H9 (cell line): ENCODE data around the gene KLK3. TPM values are rescaled to one million over a fixed set of nuclear protein-coding genes. Genes with fewer than 3 reads are reported as not detected.

Experiments used
- DNase-seq: peaks from one replicate; pipeline ENCODE4 v3.0.0-alpha.2; 2017
- H2AFZ ChIP-seq: one replicate; pipeline ENCODE4 v1.6.1; 2013; ENCODE audit warnings: mild to moderate bottlenecking, low read length, control low read depth, moderate library complexity
- H2AK5ac ChIP-seq: 2 replicates; pipeline ENCODE4 v1.6.1; 2013; ENCODE audit warnings: low read length, control low read depth, mixed read lengths; ENCODE audit not compliant: insufficient read length
- H2BK120ac ChIP-seq: one replicate; pipeline ENCODE4 v1.6.1; 2013; ENCODE audit warnings: low read depth, mild to moderate bottlenecking, low read length, control low read depth, inconsistent platforms; ENCODE audit not compliant: poor library complexity, severe bottlenecking
- H2BK12ac ChIP-seq: 2 replicates; pipeline ENCODE4 v1.6.1; 2013; ENCODE audit warnings: low read length, control low read depth, mixed read lengths, low read depth; ENCODE audit not compliant: insufficient read length
- H2BK15ac ChIP-seq: 2 replicates; pipeline ENCODE4 v1.6.1; 2013; ENCODE audit warnings: low read depth, low read length, control low read depth
- H2BK20ac ChIP-seq: one replicate; pipeline ENCODE4 v1.6.1; 2013; ENCODE audit warnings: low read depth, mild to moderate bottlenecking, low read length, control low read depth, inconsistent platforms; ENCODE audit not compliant: poor library complexity, severe bottlenecking
- H2BK5ac ChIP-seq: 2 replicates; pipeline ENCODE4 v1.6.1; 2013; ENCODE audit warnings: low read length, control low read depth, mixed read lengths; ENCODE audit not compliant: insufficient read length
- H3K14ac ChIP-seq: 2 replicates; pipeline ENCODE4 v1.6.1; 2013; ENCODE audit warnings: low read length, control low read depth; ENCODE audit not compliant: insufficient read depth
- H3K18ac ChIP-seq: 2 replicates; pipeline ENCODE4 v1.6.1; 2013; ENCODE audit warnings: low read depth, mild to moderate bottlenecking, mixed read lengths, low read length, control low read depth; ENCODE audit not compliant: insufficient read length
- H3K23ac ChIP-seq: 2 replicates; pipeline ENCODE4 v1.6.1; 2013; ENCODE audit warnings: low read length, control low read depth, mixed read lengths, low read depth; ENCODE audit not compliant: insufficient read length
- H3K23me2 ChIP-seq: 2 replicates; pipeline ENCODE4 v1.6.1; 2013; ENCODE audit warnings: low read depth, mild to moderate bottlenecking, mixed read lengths, low read length, control low read depth; ENCODE audit not compliant: insufficient read length, poor library complexity, severe bottlenecking
- H3K27ac ChIP-seq: 2 replicates; pipeline ENCODE4 v1.5.1; 2013; ENCODE audit warnings: low read length, control low read depth, mixed read lengths, low read depth; ENCODE audit not compliant: insufficient read length
- H3K27me3 ChIP-seq: 2 replicates; pipeline ENCODE4 v1.6.1; 2013; ENCODE audit warnings: low read length, control low read depth, inconsistent platforms; ENCODE audit not compliant: insufficient read depth
- H3K4ac ChIP-seq: 2 replicates; pipeline ENCODE4 v1.6.1; 2013; ENCODE audit warnings: low read depth, mild to moderate bottlenecking, control low read depth, inconsistent platforms, low read length, moderate library complexity
- H3K4me1 ChIP-seq: 2 replicates; pipeline ENCODE4 v1.6.1; 2013; ENCODE audit warnings: low read length, control low read depth, inconsistent platforms; ENCODE audit not compliant: insufficient read depth
- H3K4me2 ChIP-seq: 2 replicates; pipeline ENCODE4 v1.6.1; 2013; ENCODE audit warnings: low read length, control low read depth, mixed read lengths; ENCODE audit not compliant: insufficient read length, insufficient read depth
- H3K56ac ChIP-seq: 2 replicates; pipeline ENCODE4 v1.6.1; 2013; ENCODE audit warnings: low read depth, mild to moderate bottlenecking, mixed read lengths, low read length, control low read depth; ENCODE audit not compliant: insufficient read length
- H3K79me1 ChIP-seq: 2 replicates; pipeline ENCODE4 v1.6.1; 2013; ENCODE audit warnings: low read depth, mild to moderate bottlenecking, moderate library complexity, low read length, control low read depth, inconsistent platforms; ENCODE audit not compliant: insufficient read depth, poor library complexity, severe bottlenecking
- H3K79me2 ChIP-seq: 2 replicates; pipeline ENCODE4 v1.6.1; 2013; ENCODE audit warnings: low read length, control low read depth, inconsistent platforms; ENCODE audit not compliant: insufficient read depth
- H3K9ac ChIP-seq: 2 replicates; pipeline ENCODE4 v1.6.1; 2013; ENCODE audit warnings: low read length, control low read depth, mixed read lengths; ENCODE audit not compliant: insufficient read length; ENCODE audit errors: extremely low read depth
- H3K9me3 ChIP-seq: one replicate; pipeline ENCODE4 v1.6.1; 2013; ENCODE audit warnings: low read depth, low read length, inconsistent platforms; ENCODE audit not compliant: control insufficient read depth
- H3T11ph ChIP-seq: one replicate; pipeline ENCODE4 v1.6.1; 2013; ENCODE audit warnings: mild to moderate bottlenecking, low read length, control low read depth, inconsistent platforms
- H4K20me1 ChIP-seq: one replicate; pipeline ENCODE4 v1.6.1; 2013; ENCODE audit not compliant: control insufficient read depth, insufficient read length, insufficient read depth
- H4K5ac ChIP-seq: 2 replicates; pipeline ENCODE4 v1.6.1; 2013; ENCODE audit warnings: low read depth, mild to moderate bottlenecking, mixed read lengths, low read length, control low read depth; ENCODE audit not compliant: insufficient read length
- H4K8ac ChIP-seq: replicated peaks from 2 replicates; pipeline ENCODE4 v1.6.1; 2013; ENCODE audit warnings: low read length, control low read depth, mixed read lengths, low read depth; ENCODE audit not compliant: insufficient read length
- H4K91ac ChIP-seq: 2 replicates; pipeline ENCODE4 v1.6.1; 2013; ENCODE audit warnings: low read depth, mild to moderate bottlenecking, moderate library complexity, mixed read lengths, low read length, control low read depth; ENCODE audit not compliant: insufficient read length
- H3K27ac Mint-ChIP-seq, 3 experiments: 2 replicates in 2 of 3; 3 replicates in 1 of 3; pipeline ENCODE4 v1.8.0; 2020 to 2021; ENCODE audit warnings: mixed read lengths in 3 of 3, mild to moderate bottlenecking in 1 of 3, moderate library complexity in 1 of 3
- H3K27me3 Mint-ChIP-seq: 2 replicates; pipeline ENCODE4 v1.8.0; 2021; ENCODE audit warnings: low read depth, mild to moderate bottlenecking, moderate library complexity, mixed read lengths
- H3K36me3 Mint-ChIP-seq, 3 experiments: 2 replicates in 2 of 3; 3 replicates in 1 of 3; pipeline ENCODE4 v1.8.0; 2020 to 2021; ENCODE audit warnings: low read depth in 3 of 3, mixed read lengths in 3 of 3; ENCODE audit not compliant: insufficient read depth in 1 of 3
- H3K4me1 Mint-ChIP-seq, 2 experiments: 2 replicates each; pipeline ENCODE4 v1.8.0; 2020; ENCODE audit warnings: mixed read lengths in 2 of 2
- H3K4me3 Mint-ChIP-seq, 2 experiments: 2 replicates in 1 of 2; 3 replicates in 1 of 2; pipeline ENCODE4 v1.8.0; 2020 to 2021; ENCODE audit warnings: mild to moderate bottlenecking in 2 of 2, mixed read lengths in 2 of 2, moderate library complexity in 1 of 2
- H3K9me3 Mint-ChIP-seq, 2 experiments: 2 replicates in 1 of 2; 3 replicates in 1 of 2; pipeline ENCODE4 v1.8.0; 2020; ENCODE audit warnings: mild to moderate bottlenecking in 2 of 2, mixed read lengths in 2 of 2, moderate library complexity in 1 of 2
- CTCF ChIP-seq: fragments of 200-600 bp; sonication (generic); conservative IDR thresholded peaks from 3 replicates; pipeline ENCODE4 v1.8.0; 2021; ENCODE audit warnings: antibody characterized with exemption, mild to moderate bottlenecking
- WGBS: extraction: QIAGEN DNeasy Blood & Tissue Kit; methylation state at CpG from one replicate; pipeline ENCODE4 v1.1.7; 2013; ENCODE audit warnings: missing lambda C conversion rate, low lambda C conversion rate, mixed read lengths; ENCODE audit not compliant: insufficient read length; ENCODE audit errors: extremely low coverage; 5-methylcytosine and 5-hydroxymethylcytosine counted together
- total RNA-seq: library from RNA; stranded (reverse); gene quantifications from 2 replicates; pipeline ENCODE4 v1.2.1, GENCODE V29; 2021

The KLK3 gene
- total RNA-seq, 1 experiment from 2014 or later = not detected

GRCh38 chr19:50896591-50897190 is 42.0 kb downstream of the KLK3 start:
- WGBS = no CpG with 5 or more reads among the region's 6 CpGs
- Mint-ChIP-seq H3K9me3 (peaks cover 36 to 38% of the 10 kb centered on the region in 2 experiments), H3K4me1 (no peaks in the 10 kb centered on the region), H3K27me3 (peaks cover 65% of the 10 kb centered on the region), H3K4me3 (no peak overlapping the region), H3K36me3 (peaks cover 4 to 11% (median 7%) of the 10 kb centered on the region in 3 experiments; a peak in 5 of 7 replicates), H3K27ac (no peak overlapping the region)
- Histone ChIP-seq H3K4me2 (no peak overlapping the region), H2AK5ac (no peak overlapping the region), H4K8ac (no peak overlapping the region), H2AFZ (no peak overlapping the region), H3T11ph (no peak overlapping the region), H2BK12ac (no peak overlapping the region), H3K27me3 (no peaks in the 10 kb centered on the region), H3K79me2 (no peaks in the 10 kb centered on the region), H3K14ac (no peak overlapping the region; the same call in 1 of the 2 replicates), H3K23ac (no peak overlapping the region), H3K9ac (no peak overlapping the region), H3K27ac (no peak overlapping the region), H4K5ac (no peak overlapping the region), H3K4me1 (no peaks in the 10 kb centered on the region), H4K91ac (no peak overlapping the region), H2BK15ac (no peak overlapping the region), H3K23me2 (no peaks in the 10 kb centered on the region), H3K79me1 (no peaks in the 10 kb centered on the region), H2BK120ac (no peak overlapping the region), H3K18ac (no peak overlapping the region), H2BK20ac (no peak overlapping the region), H3K56ac (no peak overlapping the region), H3K9me3 (peaks cover 4% of the 10 kb centered on the region), H4K20me1 (no peaks in the 10 kb centered on the region), H3K4ac (no peak overlapping the region), H2BK5ac (no peak overlapping the region)
- TF ChIP-seq CTCF = no peak
- DNase-seq = no peak
